HepG2 (cell line): Measurements from ENCODE around the gene RHCE. TPM values are rescaled to one million over a fixed set of nuclear protein-coding genes. Genes with fewer than 3 reads are reported as not detected.

ENCODE experiments used
- DRAP1 ChIP-seq: IDR thresholded peaks from 2 replicates; pipeline ENCODE4 v1.6.1; 2016; ENCODE audit warnings: missing genetic modification reagents, missing compliant biosample characterization
- ELF3 ChIP-seq: IDR thresholded peaks from 2 replicates; pipeline ENCODE4 v1.6.1; 2016; ENCODE audit warnings: missing genetic modification reagents, missing compliant biosample characterization
- GMEB1 ChIP-seq: sonication (generic); formaldehyde crosslinking; IDR thresholded peaks from 2 replicates; pipeline ENCODE4 v1.5.1; 2020; ENCODE audit warnings: missing genetic modification reagents, mild to moderate bottlenecking, borderline replicate concordance
- HCFC1 ChIP-seq: fragments of 150-350 bp; IDR thresholded peaks from 2 replicates; pipeline ENCODE4 v1.6.1; 2014; ENCODE audit warnings: low read depth, low read length
- HDAC2 ChIP-seq: sonication (generic); formaldehyde crosslinking; IDR thresholded peaks from 2 replicates; pipeline ENCODE4 v1.4.0; 2020; ENCODE audit warnings: missing genetic modification reagents
- NFKBIZ ChIP-seq: IDR thresholded peaks from 2 replicates; pipeline ENCODE4 v1.6.1; 2018; ENCODE audit warnings: missing genetic modification reagents, missing compliant biosample characterization
- NR2F1 ChIP-seq, 2 experiments: fragments of 450-650 bp in 1 of 2; formaldehyde crosslinking in 1 of 2; IDR thresholded peaks; 2 replicates each; pipeline versions ENCODE4 v1.5.0 to v1.6.1; 2016 to 2020; ENCODE audit warnings: mild to moderate bottlenecking in 1 of 2, missing compliant biosample characterization in 1 of 2, missing genetic modification reagents in 1 of 2, moderate library complexity in 1 of 2
- SRSF9 ChIP-seq: fragments of 200-400 bp; formaldehyde crosslinking; IDR thresholded peaks from 2 replicates; pipeline ENCODE4 v1.6.1; 2018; ENCODE audit warnings: borderline replicate concordance, mild to moderate bottlenecking, low read depth, low read length; ENCODE audit not compliant: insufficient read depth, poor library complexity, severe bottlenecking
- TBX3 ChIP-seq: fragments of 450-650 bp; IDR thresholded peaks from 2 replicates; pipeline ENCODE4 v1.6.1; 2017; ENCODE audit warnings: antibody characterized with exemption, mild to moderate bottlenecking, inconsistent platforms, borderline replicate concordance
- THAP9 ChIP-seq: sonication (generic); formaldehyde crosslinking; IDR thresholded peaks from 2 replicates; pipeline ENCODE4; 2020; ENCODE audit warnings: missing genetic modification reagents, mild to moderate bottlenecking, borderline replicate concordance
- ZBTB39 ChIP-seq: sonication (generic); formaldehyde crosslinking; IDR thresholded peaks from 2 replicates; pipeline ENCODE4 v1.5.0; 2020; ENCODE audit warnings: missing genetic modification reagents
- ZC3H13 ChIP-seq: sonication (generic); formaldehyde crosslinking; IDR thresholded peaks from 2 replicates; pipeline ENCODE4 v1.8.1; 2023; ENCODE audit warnings: mild to moderate bottlenecking, missing genetic modification reagents, moderate library complexity
- ZNF749 ChIP-seq: sonication (generic); formaldehyde crosslinking; IDR thresholded peaks from 2 replicates; pipeline ENCODE4 v1.8.0; 2022; ENCODE audit warnings: mild to moderate bottlenecking, missing genetic modification reagents, moderate library complexity, borderline replicate concordance
- ZSCAN29 ChIP-seq: sonication (generic); formaldehyde crosslinking; conservative IDR thresholded peaks from 2 replicates; pipeline ENCODE4 v1.4.0; 2020; ENCODE audit warnings: mild to moderate bottlenecking, missing genetic modification reagents
- polyA plus RNA-seq, 8 experiments: library from polyadenylated mRNA; depleted of rRNA in 3 of 8; stranded (reverse) in 7 of 8; unstranded in 1 of 8; fragments of >200 nt; fragmentation: Illumina TruSeq in 4 of 8; extraction: Trizol in 4 of 8; gene quantifications; 2 replicates each; pipeline versions ENCODE4 v1.2.1 to v1.2.3, GENCODE V29; 2011 to 2016; ENCODE audit warnings: low read depth in 4 of 8, missing spikeins in 1 of 8, mixed read lengths in 1 of 8; ENCODE audit not compliant: insufficient read depth in 1 of 8
- total RNA-seq, 5 experiments: library from RNA; depleted of rRNA; stranded (reverse); fragments of >200 nt; fragmentation: Illumina TruSeq; extraction: Trizol; gene quantifications; 2 replicates each; pipeline ENCODE4 v1.2.3, GENCODE V29; 2016; ENCODE audit warnings: low read depth in 1 of 5

Gene RHCE
- total and polyA plus RNA-seq, 2 of the 13 experiments (the other 11 are each of a cell fraction or from before 2014, with no cell fraction given): 0.30 TPM; not detected in 1

GRCh38 chr1:25430073-25430966 is 9.7 kb upstream of the RHCE start, which contains the start of gene MACO1 (continued):
- no peak for TF ChIP-seq ZBTB39 (CRISPR knock-in tag)
- TF ChIP-seq GMEB1 (CRISPR knock-in tag): peak; percentile 87
- no peak for TF ChIP-seq SRSF9
- TF ChIP-seq HCFC1: no peak; the same call in 1 of the 2 replicates
- TF ChIP-seq NFKBIZ (CRISPR knock-in tag): no peak
- peak; percentile 58; the same call in 1 of the 2 replicates for TF ChIP-seq ZNF749 (CRISPR knock-in tag)
- peak; percentile 53; the same call in 1 of the 2 replicates for TF ChIP-seq THAP9 (CRISPR knock-in tag)
- TF ChIP-seq ZSCAN29: no peak
- peak; percentile 70; the same call in 1 of the 2 replicates for TF ChIP-seq ZC3H13 (CRISPR knock-in tag)
- TF ChIP-seq DRAP1: peak; percentile 42; the same call in 1 of the 2 replicates
- no peak for TF ChIP-seq NR2F1 (CRISPR knock-in tag; IDR thresholded peaks at IDR 0.05)
- TF ChIP-seq ELF3: no peak
- no peak; the same call in none of the 2 replicates for TF ChIP-seq HDAC2 (CRISPR knock-in tag)
- TF ChIP-seq TBX3: 0 out of 2 replicates have a peak, but pooled peaks have one; percentile 15
